K562 (cell line): ENCODE measurements around the gene COMP. TPM values are rescaled to one million over a fixed set of nuclear protein-coding genes. Genes with fewer than 3 reads are reported as not detected.
A peak's percentile ranks its signal among the peaks of the same experiment; 100 is the strongest.

Experiments
- BCOR ChIP-seq: fragments of 450-650 bp; IDR thresholded peaks from 2 replicates; pipeline ENCODE4 v1.6.1; 2016
- FOXK2 ChIP-seq, 2 experiments: fragments of 450-650 bp; IDR thresholded peaks in 1 of 2; conservative IDR thresholded peaks in 1 of 2; 2 replicates each; pipeline ENCODE4 v1.6.1; 2016; ENCODE audit warnings: low read depth in 2 of 2, mild to moderate bottlenecking in 1 of 2
- GABPB2 ChIP-seq: fragments of 250-450 bp; sonication (Bioruptor Pico); conservative IDR thresholded peaks from 2 replicates; pipeline ENCODE4 v1.5.1; 2021; ENCODE audit warnings: mild to moderate bottlenecking
- HMGN3 ChIP-seq: IDR thresholded peaks from 2 replicates; pipeline ENCODE4 v1.6.1; 2011; ENCODE audit warnings: borderline replicate concordance, low read depth, mild to moderate bottlenecking, mixed read lengths, low read length; ENCODE audit not compliant: insufficient read length; ENCODE audit errors: extremely low read depth
- HOXB6 ChIP-seq: fragments of 250-450 bp; sonication (Bioruptor Pico); IDR thresholded peaks from 2 replicates; pipeline ENCODE4 v1.5.1; 2022; ENCODE audit warnings: mild to moderate bottlenecking, borderline replicate concordance
- MTA2 ChIP-seq: fragments of 450-650 bp; IDR thresholded peaks from 2 replicates; pipeline ENCODE4 v1.6.1; 2016; ENCODE audit warnings: low read depth
- RBFOX2 ChIP-seq: fragments of 200-400 bp; formaldehyde crosslinking; IDR thresholded peaks from 2 replicates; pipeline ENCODE4 v1.6.1; 2017; ENCODE audit warnings: low read depth, mild to moderate bottlenecking, low read length, moderate library complexity
- RBM15 ChIP-seq: fragments of 200-400 bp; formaldehyde crosslinking; IDR thresholded peaks from 2 replicates; pipeline ENCODE4 v1.6.1; 2018; ENCODE audit warnings: mild to moderate bottlenecking, low read length, moderate library complexity; ENCODE audit not compliant: insufficient read depth
- RBM34 ChIP-seq: fragments of 200-400 bp; formaldehyde crosslinking; IDR thresholded peaks from 2 replicates; pipeline ENCODE4 v1.6.1; 2018; ENCODE audit warnings: low read length, borderline replicate concordance; ENCODE audit not compliant: insufficient read depth
- SMARCB1 ChIP-seq: IDR thresholded peaks from 2 replicates; pipeline ENCODE4 v1.6.1; 2011; ENCODE audit warnings: improper control_type of control experiment, low read depth; ENCODE audit not compliant: insufficient read length
- ZBTB17 ChIP-seq: fragments of 450-650 bp; formaldehyde crosslinking; IDR thresholded peaks from 2 replicates; pipeline ENCODE4 v1.4.0; 2020; ENCODE audit warnings: mild to moderate bottlenecking
- ZNF444 ChIP-seq: fragments of 250-450 bp; sonication (Bioruptor Pico); IDR thresholded peaks from 2 replicates; pipeline ENCODE4 v1.4.0; 2020; ENCODE audit warnings: mild to moderate bottlenecking, moderate library complexity
- ZNF507 ChIP-seq: conservative IDR thresholded peaks from 2 replicates; pipeline ENCODE4 v1.6.1; 2017; ENCODE audit warnings: missing genetic modification characterization, missing compliant biosample characterization
- polyA plus RNA-seq, 8 experiments: library from polyadenylated mRNA; depleted of rRNA in 4 of 8; stranded (reverse) in 5 of 8; unstranded in 3 of 8; fragments of >200 nt; fragmentation: Nextera tagmentation in 2 of 8; fragmentation: Illumina TruSeq in 1 of 8; extraction: Ambion mirVana in 2 of 8; extraction: Trizol in 1 of 8; gene quantifications; 2 replicates each; pipeline versions ENCODE4 v1.2.1 to v1.2.3, GENCODE V29; 2011 to 2014; ENCODE audit warnings: inconsistent platforms in 1 of 8, missing spikeins in 1 of 8
- total RNA-seq, 7 experiments: library from RNA; depleted of rRNA in 6 of 7; stranded (reverse); fragments of >200 nt in 6 of 7; fragmentation: Illumina TruSeq in 2 of 7; extraction: Trizol in 2 of 7; gene quantifications; 2 replicates each; pipeline versions ENCODE4 v1.2.1 to v1.2.3, GENCODE V29; 2011 to 2021; ENCODE audit warnings: low replicate concordance in 1 of 7
- TF ChIP-seq, protein P1 (sequence below): fragments of 450-650 bp; formaldehyde crosslinking; IDR thresholded peaks from 2 replicates; pipeline ENCODE4 v1.4.0; 2020; ENCODE audit warnings: mild to moderate bottlenecking
- TF ChIP-seq, protein P2 (sequence below), 2 experiments: IDR thresholded peaks; 2 replicates each; pipeline ENCODE4 v1.6.1; 2012; ENCODE audit warnings: improper control_type of control experiment in 2 of 2, low read depth in 2 of 2, low read length in 2 of 2, borderline replicate concordance in 1 of 2
- TF ChIP-seq, protein P3 (sequence below): fragments of 450-650 bp; IDR thresholded peaks from 2 replicates; pipeline ENCODE4 v1.6.1; 2016; ENCODE audit warnings: borderline replicate concordance
- TF ChIP-seq, protein P4 (sequence below): fragments of 200-800 bp; sonication (Bioruptor generic); IDR thresholded peaks from 2 replicates; pipeline ENCODE4 v1.6.1; 2017; ENCODE audit warnings: missing genetic modification characterization, missing compliant biosample characterization
- TF ChIP-seq, protein P5 (sequence below): fragments of 450-650 bp; IDR thresholded peaks from 2 replicates; pipeline ENCODE4 v1.7.0; 2016; ENCODE audit warnings: borderline replicate concordance

COMP gene
- total and polyA plus RNA-seq, 9 of the 15 experiments (the other 6 are each of a cell fraction or from before 2014, with no cell fraction given): 0.07 TPM; not detected in 8

DNA sequence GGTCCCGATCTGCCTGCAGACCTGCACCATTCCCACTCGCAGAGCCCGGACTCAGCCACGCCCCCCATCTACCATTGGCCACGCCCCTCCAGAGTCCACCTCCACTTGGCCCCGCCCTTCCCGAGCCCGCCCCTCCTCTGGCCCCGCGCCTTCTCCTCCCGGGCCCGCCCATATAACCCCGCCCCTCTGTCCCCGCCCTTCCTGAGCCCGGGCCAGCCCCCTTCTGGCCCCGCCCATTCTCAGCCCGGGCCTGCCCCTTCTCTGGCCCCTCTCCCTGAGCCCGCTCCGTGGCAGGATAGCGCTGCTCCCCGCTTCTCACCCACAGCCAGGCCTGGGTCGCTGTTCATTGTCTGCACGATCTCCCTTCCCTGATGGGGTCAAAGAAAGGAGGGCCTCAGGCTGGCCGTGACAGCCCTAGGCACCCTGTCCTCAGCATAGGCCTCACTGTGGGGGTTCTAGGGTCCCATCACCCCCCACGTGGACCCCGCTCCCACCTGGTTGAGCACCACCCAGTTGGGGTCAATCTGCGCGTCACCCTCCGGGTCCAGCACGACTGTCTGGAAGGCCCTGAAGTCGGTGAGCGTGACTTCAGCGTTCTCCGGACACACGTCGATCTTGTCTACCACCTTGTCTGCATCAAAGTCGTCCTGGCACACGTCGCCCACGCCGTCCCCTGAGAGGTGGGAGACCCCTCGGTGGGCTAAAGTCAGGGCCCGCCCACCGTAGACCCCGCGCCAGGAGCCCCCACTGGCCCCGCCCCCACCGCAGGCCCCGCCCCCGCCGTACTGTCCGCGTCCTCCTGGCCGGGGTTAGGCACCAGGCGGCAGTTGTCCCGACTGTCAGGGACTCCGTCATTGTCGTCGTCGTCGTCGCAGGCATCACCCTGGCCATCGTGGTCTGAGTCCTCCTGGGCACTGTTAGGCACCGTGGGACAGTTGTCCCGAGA is 5.7 kb downstream of the COMP start (continued):
- TF ChIP-seq, protein P1, sequence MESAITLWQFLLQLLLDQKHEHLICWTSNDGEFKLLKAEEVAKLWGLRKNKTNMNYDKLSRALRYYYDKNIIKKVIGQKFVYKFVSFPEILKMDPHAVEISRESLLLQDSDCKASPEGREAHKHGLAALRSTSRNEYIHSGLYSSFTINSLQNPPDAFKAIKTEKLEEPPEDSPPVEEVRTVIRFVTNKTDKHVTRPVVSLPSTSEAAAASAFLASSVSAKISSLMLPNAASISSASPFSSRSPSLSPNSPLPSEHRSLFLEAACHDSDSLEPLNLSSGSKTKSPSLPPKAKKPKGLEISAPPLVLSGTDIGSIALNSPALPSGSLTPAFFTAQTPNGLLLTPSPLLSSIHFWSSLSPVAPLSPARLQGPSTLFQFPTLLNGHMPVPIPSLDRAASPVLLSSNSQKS (CRISPR knock-in tag): no peak
- TF ChIP-seq MTA2 (no peak), RBFOX2 (no peak), ZBTB17 (CRISPR knock-in tag) (no peak), HMGN3 (peak; percentile 53), RBM15 (no peak), HOXB6 (CRISPR knock-in tag) (no peak), GABPB2 (CRISPR knock-in tag) (no peak), BCOR (no peak), ZNF507 (no peak), SMARCB1 (no peak), RBM34 (no peak), ZNF444 (CRISPR knock-in tag) (no peak), FOXK2 (conservative IDR thresholded peaks at IDR 0.05 in 1 of 2, IDR thresholded peaks at IDR 0.05 in 1 of 2; ENCODE audit: low read depth in 2 of 2) (no peak)
- TF ChIP-seq, protein P2, sequence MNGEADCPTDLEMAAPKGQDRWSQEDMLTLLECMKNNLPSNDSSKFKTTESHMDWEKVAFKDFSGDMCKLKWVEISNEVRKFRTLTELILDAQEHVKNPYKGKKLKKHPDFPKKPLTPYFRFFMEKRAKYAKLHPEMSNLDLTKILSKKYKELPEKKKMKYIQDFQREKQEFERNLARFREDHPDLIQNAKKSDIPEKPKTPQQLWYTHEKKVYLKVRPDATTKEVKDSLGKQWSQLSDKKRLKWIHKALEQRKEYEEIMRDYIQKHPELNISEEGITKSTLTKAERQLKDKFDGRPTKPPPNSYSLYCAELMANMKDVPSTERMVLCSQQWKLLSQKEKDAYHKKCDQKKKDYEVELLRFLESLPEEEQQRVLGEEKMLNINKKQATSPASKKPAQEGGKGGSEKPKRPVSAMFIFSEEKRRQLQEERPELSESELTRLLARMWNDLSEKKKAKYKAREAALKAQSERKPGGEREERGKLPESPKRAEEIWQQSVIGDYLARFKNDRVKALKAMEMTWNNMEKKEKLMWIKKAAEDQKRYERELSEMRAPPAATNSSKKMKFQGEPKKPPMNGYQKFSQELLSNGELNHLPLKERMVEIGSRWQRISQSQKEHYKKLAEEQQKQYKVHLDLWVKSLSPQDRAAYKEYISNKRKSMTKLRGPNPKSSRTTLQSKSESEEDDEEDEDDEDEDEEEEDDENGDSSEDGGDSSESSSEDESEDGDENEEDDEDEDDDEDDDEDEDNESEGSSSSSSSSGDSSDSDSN (IDR thresholded peaks at IDR 0.05; ENCODE audit: borderline replicate concordance in 1 of 2, low read depth in 2 of 2, low read length in 2 of 2): no peak
- TF ChIP-seq, protein P3, sequence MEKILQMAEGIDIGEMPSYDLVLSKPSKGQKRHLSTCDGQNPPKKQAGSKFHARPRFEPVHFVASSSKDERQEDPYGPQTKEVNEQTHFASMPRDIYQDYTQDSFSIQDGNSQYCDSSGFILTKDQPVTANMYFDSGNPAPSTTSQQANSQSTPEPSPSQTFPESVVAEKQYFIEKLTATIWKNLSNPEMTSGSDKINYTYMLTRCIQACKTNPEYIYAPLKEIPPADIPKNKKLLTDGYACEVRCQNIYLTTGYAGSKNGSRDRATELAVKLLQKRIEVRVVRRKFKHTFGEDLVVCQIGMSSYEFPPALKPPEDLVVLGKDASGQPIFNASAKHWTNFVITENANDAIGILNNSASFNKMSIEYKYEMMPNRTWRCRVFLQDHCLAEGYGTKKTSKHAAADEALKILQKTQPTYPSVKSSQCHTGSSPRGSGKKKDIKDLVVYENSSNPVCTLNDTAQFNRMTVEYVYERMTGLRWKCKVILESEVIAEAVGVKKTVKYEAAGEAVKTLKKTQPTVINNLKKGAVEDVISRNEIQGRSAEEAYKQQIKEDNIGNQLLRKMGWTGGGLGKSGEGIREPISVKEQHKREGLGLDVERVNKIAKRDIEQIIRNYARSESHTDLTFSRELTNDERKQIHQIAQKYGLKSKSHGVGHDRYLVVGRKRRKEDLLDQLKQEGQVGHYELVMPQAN: peak; percentile 68; the same call in 1 of the 2 replicates
- TF ChIP-seq, protein P4, sequence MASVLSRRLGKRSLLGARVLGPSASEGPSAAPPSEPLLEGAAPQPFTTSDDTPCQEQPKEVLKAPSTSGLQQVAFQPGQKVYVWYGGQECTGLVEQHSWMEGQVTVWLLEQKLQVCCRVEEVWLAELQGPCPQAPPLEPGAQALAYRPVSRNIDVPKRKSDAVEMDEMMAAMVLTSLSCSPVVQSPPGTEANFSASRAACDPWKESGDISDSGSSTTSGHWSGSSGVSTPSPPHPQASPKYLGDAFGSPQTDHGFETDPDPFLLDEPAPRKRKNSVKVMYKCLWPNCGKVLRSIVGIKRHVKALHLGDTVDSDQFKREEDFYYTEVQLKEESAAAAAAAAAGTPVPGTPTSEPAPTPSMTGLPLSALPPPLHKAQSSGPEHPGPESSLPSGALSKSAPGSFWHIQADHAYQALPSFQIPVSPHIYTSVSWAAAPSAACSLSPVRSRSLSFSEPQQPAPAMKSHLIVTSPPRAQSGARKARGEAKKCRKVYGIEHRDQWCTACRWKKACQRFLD (CRISPR knock-in tag): no peak
- TF ChIP-seq, protein P5, sequence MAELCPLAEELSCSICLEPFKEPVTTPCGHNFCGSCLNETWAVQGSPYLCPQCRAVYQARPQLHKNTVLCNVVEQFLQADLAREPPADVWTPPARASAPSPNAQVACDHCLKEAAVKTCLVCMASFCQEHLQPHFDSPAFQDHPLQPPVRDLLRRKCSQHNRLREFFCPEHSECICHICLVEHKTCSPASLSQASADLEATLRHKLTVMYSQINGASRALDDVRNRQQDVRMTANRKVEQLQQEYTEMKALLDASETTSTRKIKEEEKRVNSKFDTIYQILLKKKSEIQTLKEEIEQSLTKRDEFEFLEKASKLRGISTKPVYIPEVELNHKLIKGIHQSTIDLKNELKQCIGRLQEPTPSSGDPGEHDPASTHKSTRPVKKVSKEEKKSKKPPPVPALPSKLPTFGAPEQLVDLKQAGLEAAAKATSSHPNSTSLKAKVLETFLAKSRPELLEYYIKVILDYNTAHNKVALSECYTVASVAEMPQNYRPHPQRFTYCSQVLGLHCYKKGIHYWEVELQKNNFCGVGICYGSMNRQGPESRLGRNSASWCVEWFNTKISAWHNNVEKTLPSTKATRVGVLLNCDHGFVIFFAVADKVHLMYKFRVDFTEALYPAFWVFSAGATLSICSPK: no peak
